ENCODE measurements around the gene GPRC5C.
"Not testable (repeated sequence)": the region's sequence is repeated elsewhere in the genome, so short reads cannot be mapped to it uniquely, and the experiment has no call there.

GPRC5C gene

GRCh38 chr17:74431568-74432423 is at the start of gene GPRC5C:
Gene GPRC5C, plus strand, starts transcription at chr17:74432088. Its CDS starts 7,689 bp downstream, at chr17:74439777.
- DNase-seq: peak in 1 of 2 donors; percentile 37

- DNase-seq: no peak
Observed at GRCh38 chr17:74383141-74383540, 48.7 kb upstream of the GPRC5C start.

GRCh38 chr17:74385201-74385600 is 46.7 kb upstream of the GPRC5C start:
- DNase-seq: no peak

- DNase-seq: no peak
Observed at GRCh38 chr17:74386386-74386785, 45.5 kb upstream of the GPRC5C start.

GRCh38 chr17:74387365-74388218 is 44.3 kb upstream of the GPRC5C start:
- no peak for DNase-seq

- DNase-seq: no peak
Observed at GRCh38 chr17:74389084-74389753, 42.7 kb upstream of the GPRC5C start.

GRCh38 chr17:74389937-74390679 is 41.8 kb upstream of the GPRC5C start:
- no peak for DNase-seq

GRCh38 chr17:74390680-74391653 is 40.9 kb upstream of the GPRC5C start:
- no peak for DNase-seq

- peak in 1 of 2 donors; percentile 28 for DNase-seq
Observed at GRCh38 chr17:74391771-74392170, 40.1 kb upstream of the GPRC5C start.

GRCh38 chr17:74392848-74393247 is 39.0 kb upstream of the GPRC5C start:
- no peak for DNase-seq

- DNase-seq: no peak
Observed at GRCh38 chr17:74393346-74393942, 38.4 kb upstream of the GPRC5C start.

GRCh38 chr17:74394275-74394950 is 37.5 kb upstream of the GPRC5C start:
- no peak for DNase-seq

GRCh38 chr17:74394977-74395376 is 36.9 kb upstream of the GPRC5C start:
- no peak for DNase-seq

GRCh38 chr17:74396567-74396966 is 35.3 kb upstream of the GPRC5C start:
- no peak for DNase-seq

- no peak for DNase-seq
Observed at GRCh38 chr17:74402048-74402447, 29.8 kb upstream of the GPRC5C start.

- no peak for DNase-seq
Observed at GRCh38 chr17:74403512-74404137, 28.3 kb upstream of the GPRC5C start.

GRCh38 chr17:74404218-74404617 is 27.7 kb upstream of the GPRC5C start:
- no peak for DNase-seq

GRCh38 chr17:74404789-74405188 is 27.1 kb upstream of the GPRC5C start:
- no peak for DNase-seq

GRCh38 chr17:74405311-74405710 is 26.6 kb upstream of the GPRC5C start:
- not testable (repeated sequence) for DNase-seq

- no peak for DNase-seq
Observed at GRCh38 chr17:74407384-74407783, 24.5 kb upstream of the GPRC5C start.
